ENCODE measurements around the gene CACFD1. TPM values are rescaled to one million over a fixed set of nuclear protein-coding genes. Genes with fewer than 3 reads are reported as not detected.

CACFD1 gene
- total and polyA plus RNA-seq, 2 of the 13 experiments (the other 11 are each of a cell fraction or from before 2014, with no cell fraction given), result 13.8 to 14.6 TPM

GRCh38 chr9:133417541-133418461, 42.0 kb upstream of the CACFD1 start, which contains the start of gene REXO4 (continued):
- TF ChIP-seq ZNF512B (CRISPR knock-in tag; IDR thresholded peaks at IDR 0.05; ENCODE audit: borderline replicate concordance) (no peak; the same call in 1 of the 2 replicates), SRF (IDR thresholded peaks at IDR 0.05; ENCODE audit: low read depth, low read length) (no peak; the same call in 1 of the 2 replicates), SMAD3 (CRISPR knock-in tag; IDR thresholded peaks at IDR 0.05) (peak; percentile 76), ZNF180 (CRISPR knock-in tag; IDR thresholded peaks at IDR 0.05; ENCODE audit: borderline replicate concordance, low read depth) (0 out of 2 replicates have a peak, but pooled peaks have one; percentile 36), ARNT (IDR thresholded peaks at IDR 0.05) (no peak), MAFK (conservative IDR thresholded peaks at IDR 0.05 in 1 of 2, IDR thresholded peaks at IDR 0.05 in 1 of 2; ENCODE audit: low read length in 2 of 2) (no peak), ZNF558 (CRISPR knock-in tag; IDR thresholded peaks at IDR 0.05; ENCODE audit: borderline replicate concordance) (no peak; the same call in 1 of the 2 replicates), ZHX2 (IDR thresholded peaks at IDR 0.05; ENCODE audit: low read depth) (peak; percentile 83), ZHX2 (CRISPR knock-in tag; IDR thresholded peaks at IDR 0.05; ENCODE audit: borderline replicate concordance) (no peak), POLR2AphosphoS2 (IDR thresholded peaks at IDR 0.05; ENCODE audit: low read depth, low read length) (no peak), SMAD1 (CRISPR knock-in tag; IDR thresholded peaks at IDR 0.05; ENCODE audit: borderline replicate concordance, low read depth) (no peak; the same call in 1 of the 2 replicates), SOX13 (IDR thresholded peaks at IDR 0.05) (no peak), SOX13 (CRISPR knock-in tag; conservative IDR thresholded peaks at IDR 0.05 in 1 of 2, IDR thresholded peaks at IDR 0.05 in 1 of 2) (peak in 1 of 2 experiments; percentile 63; a peak in 1 of 4 replicates), E2F5 (CRISPR knock-in tag; conservative IDR thresholded peaks at IDR 0.05) (no peak), MAZ (IDR thresholded peaks at IDR 0.05; ENCODE audit: borderline replicate concordance, low read depth, low read length) (peak; percentile 92; the same call in 1 of the 2 replicates), MAZ (CRISPR knock-in tag; IDR thresholded peaks at IDR 0.05; ENCODE audit: low read depth) (peak; percentile 95), GABPB1 (CRISPR knock-in tag; IDR thresholded peaks at IDR 0.05) (peak; percentile 99), BHLHE40 (IDR thresholded peaks at IDR 0.05; ENCODE audit: low read length) (peak; percentile 97), ZNF773 (CRISPR knock-in tag; IDR thresholded peaks at IDR 0.05; ENCODE audit: borderline replicate concordance) (no peak)

Measured in HepG2 (cell line).